Hepatocyte (in vitro differentiated cells): Measurements from ENCODE around the gene GSN.

Source experiments
- CTCF ChIP-seq: fragments of 200-600 bp; sonication (generic); IDR thresholded peaks from 2 replicates; pipeline ENCODE4 v1.5.1; 2016; ENCODE audit warnings: antibody characterized with exemption, mild to moderate bottlenecking; ENCODE audit not compliant: poor library complexity
- EZH2 ChIP-seq: fragments of 200-600 bp; sonication (generic); IDR thresholded peaks from 2 replicates; pipeline ENCODE4 v1.6.1; 2016; ENCODE audit warnings: antibody characterized with exemption, mild to moderate bottlenecking, borderline replicate concordance
- EZH2phosphoT487 ChIP-seq: fragments of 200-600 bp; sonication (generic); IDR thresholded peaks from one replicate; pipeline ENCODE4 v1.6.1; 2018; ENCODE audit warnings: antibody characterized with exemption, mild to moderate bottlenecking, low read depth, moderate library complexity; ENCODE audit not compliant: unreplicated experiment, severe bottlenecking

DNA sequence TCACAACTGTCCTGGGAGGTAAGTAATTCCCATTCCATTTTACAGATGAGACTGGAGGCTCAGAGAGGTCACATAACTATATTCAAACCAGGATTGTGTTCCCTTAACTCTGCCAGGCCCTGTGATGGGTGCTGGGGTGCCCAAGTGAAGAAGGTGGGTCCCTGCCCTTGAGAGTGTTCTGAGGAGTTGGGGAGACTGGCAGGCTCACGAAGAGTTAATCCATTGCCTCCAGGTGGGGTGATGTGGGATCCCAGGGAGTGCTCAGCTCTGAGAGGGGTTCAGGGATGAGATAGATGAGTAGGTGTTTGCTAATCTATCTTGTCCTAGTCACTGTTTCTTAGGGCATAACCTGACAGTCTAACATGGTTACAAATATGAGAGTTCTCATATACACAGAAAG is 36.7 kb downstream of the GSN start:
- TF ChIP-seq CTCF, result no peak
- no peak for TF ChIP-seq EZH2phosphoT487
- no peak for TF ChIP-seq EZH2
